ENCODE measurements around the gene FAM32A. TPM values are rescaled to one million over a fixed set of nuclear protein-coding genes. Genes with fewer than 3 reads are reported as not detected.

Gene FAM32A
- total and polyA plus RNA-seq, 12 donors: 68.1 to 159 (median 89.8) TPM

DNA sequence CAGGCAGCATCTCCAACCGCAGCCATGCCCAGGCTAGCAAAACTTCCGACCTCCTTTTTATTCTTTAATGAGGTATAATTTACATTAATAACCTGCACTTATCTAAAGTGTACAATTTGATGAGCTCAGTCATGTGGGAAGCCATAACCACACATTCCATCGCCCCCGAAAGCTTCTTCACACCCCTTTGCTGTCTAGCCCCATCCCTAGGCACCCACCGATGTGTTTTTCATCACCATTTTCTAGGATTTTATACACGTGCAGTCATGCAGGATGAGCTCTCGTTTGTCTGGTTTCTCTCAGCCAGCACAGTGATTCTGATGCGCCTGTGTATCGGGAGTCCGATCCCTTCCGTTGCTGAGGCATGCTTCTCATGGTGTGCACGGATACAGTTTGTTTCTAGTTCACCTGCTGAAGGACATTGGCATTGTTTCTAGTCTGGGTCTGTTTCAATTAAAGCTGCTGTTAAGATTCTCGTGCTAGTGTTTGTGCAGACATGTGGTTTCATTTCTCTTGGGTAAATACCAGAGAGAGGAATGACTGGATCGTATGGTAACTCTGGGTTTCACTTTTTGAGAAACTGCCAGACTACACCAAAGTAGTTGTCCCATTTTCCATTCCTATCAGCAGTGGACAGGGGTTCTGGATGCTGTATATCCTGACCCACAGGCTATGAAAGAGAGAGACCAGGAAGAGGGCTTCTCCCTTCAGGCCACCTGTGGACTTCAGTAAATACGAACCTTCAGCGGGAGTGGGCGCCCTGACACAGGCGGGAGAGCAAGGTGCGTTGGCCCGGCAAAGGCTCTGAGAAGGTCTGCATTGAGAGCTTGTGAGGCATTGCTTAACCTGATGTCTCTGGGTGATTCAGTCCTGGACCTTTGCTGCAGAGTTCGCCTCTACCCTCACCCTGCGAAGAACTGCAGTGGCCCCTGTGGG is 17.4 kb downstream of the FAM32A start:
- Histone ChIP-seq H3K27ac (no peak overlapping the region), H3K4me3 (no peak overlapping the region), H3K27me3 (no peaks in the 10 kb centered on the region), H3K9me3 (replicated peaks in 1 of 3) (no peaks in the 10 kb centered on the region), H3K36me3 (replicated peaks in 1 of 2) (peaks cover 0 to 32% of the 10 kb centered on the region in 2 donors), H3K4me1 (replicated peaks in 1 of 2) (peaks cover 16 to 32% of the 10 kb centered on the region in 2 donors)
- TF ChIP-seq POLR2A (IDR thresholded peaks at IDR 0.05): no peak
- TF ChIP-seq, protein P1, sequence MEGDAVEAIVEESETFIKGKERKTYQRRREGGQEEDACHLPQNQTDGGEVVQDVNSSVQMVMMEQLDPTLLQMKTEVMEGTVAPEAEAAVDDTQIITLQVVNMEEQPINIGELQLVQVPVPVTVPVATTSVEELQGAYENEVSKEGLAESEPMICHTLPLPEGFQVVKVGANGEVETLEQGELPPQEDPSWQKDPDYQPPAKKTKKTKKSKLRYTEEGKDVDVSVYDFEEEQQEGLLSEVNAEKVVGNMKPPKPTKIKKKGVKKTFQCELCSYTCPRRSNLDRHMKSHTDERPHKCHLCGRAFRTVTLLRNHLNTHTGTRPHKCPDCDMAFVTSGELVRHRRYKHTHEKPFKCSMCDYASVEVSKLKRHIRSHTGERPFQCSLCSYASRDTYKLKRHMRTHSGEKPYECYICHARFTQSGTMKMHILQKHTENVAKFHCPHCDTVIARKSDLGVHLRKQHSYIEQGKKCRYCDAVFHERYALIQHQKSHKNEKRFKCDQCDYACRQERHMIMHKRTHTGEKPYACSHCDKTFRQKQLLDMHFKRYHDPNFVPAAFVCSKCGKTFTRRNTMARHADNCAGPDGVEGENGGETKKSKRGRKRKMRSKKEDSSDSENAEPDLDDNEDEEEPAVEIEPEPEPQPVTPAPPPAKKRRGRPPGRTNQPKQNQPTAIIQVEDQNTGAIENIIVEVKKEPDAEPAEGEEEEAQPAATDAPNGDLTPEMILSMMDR (IDR thresholded peaks at IDR 0.05): no peak
- 88 to 92% (median 90%) methylated on average over 22 of the region's 22 CpGs for WGBS, 4 donors
- intact Hi-C loops (cut with DNase I): no loop called here
- DNase-seq: no peak

DNA sequence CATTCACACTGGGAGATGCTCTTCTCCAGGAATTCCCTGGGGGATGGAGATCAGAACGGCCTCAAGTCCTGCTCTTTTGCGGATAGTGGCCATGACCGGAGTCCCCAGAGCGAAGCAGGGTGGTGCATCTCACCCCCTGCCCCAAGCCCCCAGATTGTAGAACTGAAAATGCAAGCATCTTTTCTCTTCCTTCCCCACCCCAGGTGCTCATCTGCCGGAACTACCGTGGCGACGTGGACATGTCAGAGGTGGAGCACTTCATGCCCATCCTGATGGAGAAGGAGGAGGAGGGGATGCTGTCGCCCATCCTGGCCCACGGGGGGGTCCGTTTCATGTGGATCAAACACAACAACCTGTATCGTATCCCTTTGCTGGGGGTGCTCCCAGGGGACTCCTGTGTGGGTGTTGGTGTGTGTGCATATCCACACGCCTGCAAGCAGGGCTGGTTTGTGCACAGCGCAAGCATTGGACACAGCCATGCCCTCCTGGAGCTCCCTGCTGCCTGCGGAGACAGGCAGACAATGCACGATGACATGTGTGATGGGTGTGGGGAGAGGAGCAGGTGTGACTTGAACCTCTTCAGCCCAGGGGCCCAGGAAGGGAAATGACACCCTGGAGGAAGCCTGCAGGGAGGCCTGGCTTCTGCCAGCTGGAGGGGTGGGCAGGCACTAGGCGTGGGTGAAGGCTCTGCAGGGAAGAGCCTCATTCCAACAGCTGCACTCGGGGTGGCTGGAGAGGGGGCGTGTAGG is 18.2 kb downstream of the FAM32A start:
- intact Hi-C loops (cut with DNase I): no loop called here
- TF ChIP-seq POLR2A (IDR thresholded peaks at IDR 0.05): no peak
- no peaks in the 10 kb centered on the region for H3K27me3 ChIP-seq
- H3K9me3 ChIP-seq (replicated peaks in 1 of 3): no peaks in the 10 kb centered on the region
- WGBS, 4 donors: 90 to 94% (median 93%) methylated on average over 11 to 19 of the region's 19 CpGs
- no peak for DNase-seq
- H3K27ac ChIP-seq: no peak overlapping the region
- H3K4me3 ChIP-seq: no peak overlapping the region
- H3K36me3 ChIP-seq (replicated peaks in 1 of 2): peaks cover 0 to 39% of the 10 kb centered on the region in 2 donors
- H3K4me1 ChIP-seq (replicated peaks in 1 of 2): peaks cover 15 to 31% of the 10 kb centered on the region in 2 donors

DNA sequence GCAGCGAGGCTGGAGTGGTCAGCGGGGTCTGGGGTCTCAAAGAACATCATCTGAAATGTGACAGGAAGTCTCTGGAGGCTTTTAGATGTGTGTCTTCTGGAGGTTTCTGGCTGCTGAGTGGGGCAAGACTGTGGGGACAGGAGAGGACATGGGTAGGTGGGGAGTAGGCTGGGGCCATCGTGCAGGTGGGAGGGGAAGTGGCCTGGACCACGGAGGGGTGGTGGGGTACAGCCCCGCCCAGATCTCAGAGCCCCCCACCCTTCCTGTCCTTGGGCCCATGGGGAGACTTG is 18.7 kb downstream of the FAM32A start:
- no peak for DNase-seq
- H3K4me1 ChIP-seq (replicated peaks in 1 of 2): peaks cover 10 to 25% of the 10 kb centered on the region in 2 donors
- H3K4me3 ChIP-seq: no peak overlapping the region
- whole genome bisulfite sequencing, 4 donors: 85 to 91% (median 91%) methylated on average over 3 to 5 of the region's 5 CpGs
- H3K27me3 ChIP-seq: no peaks in the 10 kb centered on the region
- no peaks in the 10 kb centered on the region for H3K9me3 ChIP-seq (replicated peaks in 1 of 3)
- H3K36me3 ChIP-seq (replicated peaks in 1 of 2): peaks cover 0 to 44% of the 10 kb centered on the region in 2 donors
- intact Hi-C loops (cut with DNase I): no loop called here
- H3K27ac ChIP-seq: no peak overlapping the region
- TF ChIP-seq POLR2A (IDR thresholded peaks at IDR 0.05): no peak
- TF ChIP-seq, protein P1 (IDR thresholded peaks at IDR 0.05): no peak

DNA sequence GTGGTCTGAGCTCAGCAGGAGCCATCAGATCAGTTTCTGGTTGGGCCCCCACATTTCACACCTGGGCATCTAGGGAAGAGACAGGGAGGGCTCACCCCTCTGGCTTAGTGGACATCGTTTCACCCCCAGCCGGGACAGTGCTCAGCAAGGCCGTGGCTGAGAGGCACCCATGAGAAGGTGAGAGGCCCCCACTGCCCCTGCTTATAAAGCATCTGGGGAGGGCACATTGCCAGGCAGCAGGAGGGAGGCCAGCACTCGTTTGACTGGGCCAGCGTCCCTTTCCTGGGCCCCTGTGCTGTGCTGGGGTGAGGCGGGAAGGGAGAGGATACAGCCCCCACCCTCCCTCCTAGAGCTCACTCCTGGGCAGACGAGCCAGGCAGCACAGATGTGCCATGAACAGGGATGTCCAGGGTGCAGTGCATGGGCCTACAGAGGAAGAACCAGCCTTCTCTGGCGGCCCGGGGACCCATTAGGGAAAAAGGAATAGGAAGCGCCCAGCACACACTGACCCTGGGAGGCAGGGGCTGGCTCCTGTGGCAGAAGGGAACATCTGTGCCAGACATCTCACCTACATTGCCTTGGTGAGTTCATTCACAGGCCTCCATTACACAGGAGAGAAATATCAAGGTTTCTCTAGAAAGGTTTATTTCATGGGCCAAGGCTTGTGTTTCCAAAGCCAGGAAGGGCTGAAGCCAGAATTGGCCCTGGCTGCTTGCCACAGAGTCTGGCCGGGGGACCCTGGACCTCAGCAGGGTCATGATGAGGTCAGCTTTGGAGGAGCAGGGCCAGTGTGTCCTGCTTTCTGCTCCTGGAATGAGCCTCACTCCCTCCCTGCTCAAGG is 20.2 kb downstream of the FAM32A start:
- Histone ChIP-seq H3K27me3 (no peaks in the 10 kb centered on the region), H3K4me3 (no peak overlapping the region), H3K4me1 (replicated peaks in 1 of 2) (peaks cover 6 to 11% of the 10 kb centered on the region in 2 donors), H3K9me3 (replicated peaks in 1 of 3) (no peaks in the 10 kb centered on the region), H3K27ac (peak overlapping the region in 1 of 5 donors; percentile 29), H3K36me3 (replicated peaks in 1 of 2) (peaks cover 0 to 59% of the 10 kb centered on the region in 2 donors)
- intact Hi-C loops (cut with DNase I): no loop called here
- DNase-seq: peak in 3 of 7 donors; percentile 18 to 59 (median 57)
- 50 to 67% (median 58%) methylated on average over 6 to 11 of the region's 11 CpGs for WGBS, 4 donors
- TF ChIP-seq POLR2A (IDR thresholded peaks at IDR 0.05): no peak
- TF ChIP-seq, protein P1 (IDR thresholded peaks at IDR 0.05): no peak

Measured in adrenal gland (tissue), 12 donors.